Left colon (tissue), 2 donors: ENCODE measurements around the gene TOR1AIP2. TPM values are rescaled to one million over a fixed set of nuclear protein-coding genes. Genes with fewer than 3 reads are reported as not detected.
"Not testable (repeated sequence)": the region's sequence is repeated elsewhere in the genome, so short reads cannot be mapped to it uniquely, and the experiment has no call there.

ENCODE experiments used
- ATAC-seq: fragments of 200-7000 bp; cut with Tn5 transposase; one replicate; pipeline ENCODE4 v1.9.1; 2020; ENCODE audit warnings: mild to moderate bottlenecking, moderate library complexity
- DNase-seq, 2 donors: peaks; one replicate each; pipeline ENCODE4 v3.0.0-alpha.2; 2020
- intact Hi-C, 2 donors: fragments of 100-400 bp; cut with DNase I in 1 of 2; cut with micrococcal nuclease in 1 of 2; formaldehyde crosslinking; loops; one replicate each; pipeline versions ENCODE4 v1.11.2 to v1.14.0; 2022; cut with DNase I, micrococcal nuclease
- total RNA-seq, 2 donors: library from RNA; stranded (reverse); fragmentation: NEBNext Ultra II Directional; extraction: Animal tissue kit (Norgen Biotek cat#: 25700); gene quantifications; one replicate each; pipeline ENCODE4 v1.2.1, GENCODE V29; 2021
- donor health status: DM: no; HTN: no; CAD: no.
- donor health status: DM: yes; HTN: yes; CAD: no.

Gene TOR1AIP2
- total RNA-seq, 2 donors from 2014 or later, result 65.0 to 87.8 TPM

GRCh38 chr1:179881642-179882252 lies 4.1 kb upstream of the TOR1AIP2 start:
- no peak for ATAC-seq
- intact Hi-C loops, result no loop called here
- peak in 1 of 2 donors; percentile 90 for DNase-seq

DNA sequence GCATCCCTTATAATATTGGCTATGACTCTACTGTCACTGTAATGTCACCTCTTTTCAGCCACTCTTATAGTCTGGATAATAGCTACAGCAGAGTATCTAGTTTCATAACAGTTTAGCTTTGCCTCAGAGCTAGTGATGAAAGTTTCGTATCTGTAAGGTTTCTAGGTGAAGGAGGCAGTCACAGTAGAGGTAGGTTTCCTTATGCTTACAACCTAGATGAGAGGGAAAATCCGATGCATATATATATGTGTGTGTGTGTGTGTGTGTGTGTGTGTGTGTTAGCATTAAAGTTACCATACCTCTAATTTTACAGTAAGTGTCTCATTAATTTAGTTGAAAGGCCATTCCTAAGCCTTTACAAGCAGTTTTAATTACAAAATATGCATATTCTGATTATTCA lies 2.2 kb upstream of the TOR1AIP2 start:
- intact Hi-C loops, result no loop called here
- ATAC-seq, result no peak
- no peak for DNase-seq

- ATAC-seq (peak; percentile 25), DNase-seq (no peak)
- intact Hi-C loops, result no loop called here
Measured at GRCh38 chr1:179876300-179876715, 1.3 kb downstream of the TOR1AIP2 start.

GRCh38 chr1:179875596-179876299 lies 1.9 kb downstream of the TOR1AIP2 start:
- DNase-seq (no peak), ATAC-seq (no peak)
- intact Hi-C loops, result no loop called here

- intact Hi-C loops, result no loop called here
- peak; percentile 27 for ATAC-seq
- DNase-seq, result no peak
Measured at GRCh38 chr1:179873438-179873851, 4.2 kb downstream of the TOR1AIP2 start.

DNA sequence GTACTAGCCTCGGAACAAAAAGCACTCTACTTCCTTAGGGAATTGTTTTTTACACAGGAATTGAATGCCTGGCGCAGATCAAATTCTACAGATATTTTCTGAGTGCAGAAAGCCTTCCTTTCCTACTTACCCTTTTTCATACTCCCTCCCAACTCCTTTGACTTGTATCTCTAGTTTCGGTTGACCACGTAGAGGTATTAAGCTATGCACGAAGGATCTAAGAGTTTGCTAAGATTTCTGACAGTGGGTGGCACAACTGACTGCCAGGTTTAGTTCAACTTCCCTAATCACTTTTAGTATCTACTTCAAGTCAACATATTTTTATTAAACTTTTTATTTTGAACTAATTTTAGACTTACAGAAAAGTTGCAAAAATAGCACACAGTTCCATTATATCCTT lies 5.0 kb downstream of the TOR1AIP2 start:
- DNase-seq (no peak), ATAC-seq (no peak)
- intact Hi-C loops, result no loop called here

DNA sequence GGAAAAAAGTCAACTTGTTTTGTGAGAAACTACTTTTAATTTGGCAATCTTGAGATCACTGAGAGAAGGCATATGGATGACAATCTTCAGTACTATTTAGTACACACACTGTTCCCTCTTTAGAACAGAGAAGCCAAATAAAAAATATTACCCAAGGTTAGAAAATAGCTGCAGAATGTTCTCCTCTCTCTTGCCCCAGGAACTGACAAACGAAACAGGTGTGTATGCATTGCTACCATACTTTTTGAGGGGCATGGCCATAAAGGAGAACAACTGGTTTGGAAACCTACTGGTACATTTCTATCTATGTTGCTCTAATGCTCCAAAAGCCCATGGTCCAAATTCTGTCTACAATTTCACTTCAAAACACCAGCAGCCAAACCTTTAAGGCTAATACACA lies 5.7 kb downstream of the TOR1AIP2 start:
- DNase-seq (no peak), ATAC-seq (no peak)
- intact Hi-C loops, result no loop called here

GRCh38 chr1:179870870-179871269 lies 6.7 kb downstream of the TOR1AIP2 start:
- DNase-seq, result no peak
- intact Hi-C loops, result no loop called here
- ATAC-seq, result no peak

DNA sequence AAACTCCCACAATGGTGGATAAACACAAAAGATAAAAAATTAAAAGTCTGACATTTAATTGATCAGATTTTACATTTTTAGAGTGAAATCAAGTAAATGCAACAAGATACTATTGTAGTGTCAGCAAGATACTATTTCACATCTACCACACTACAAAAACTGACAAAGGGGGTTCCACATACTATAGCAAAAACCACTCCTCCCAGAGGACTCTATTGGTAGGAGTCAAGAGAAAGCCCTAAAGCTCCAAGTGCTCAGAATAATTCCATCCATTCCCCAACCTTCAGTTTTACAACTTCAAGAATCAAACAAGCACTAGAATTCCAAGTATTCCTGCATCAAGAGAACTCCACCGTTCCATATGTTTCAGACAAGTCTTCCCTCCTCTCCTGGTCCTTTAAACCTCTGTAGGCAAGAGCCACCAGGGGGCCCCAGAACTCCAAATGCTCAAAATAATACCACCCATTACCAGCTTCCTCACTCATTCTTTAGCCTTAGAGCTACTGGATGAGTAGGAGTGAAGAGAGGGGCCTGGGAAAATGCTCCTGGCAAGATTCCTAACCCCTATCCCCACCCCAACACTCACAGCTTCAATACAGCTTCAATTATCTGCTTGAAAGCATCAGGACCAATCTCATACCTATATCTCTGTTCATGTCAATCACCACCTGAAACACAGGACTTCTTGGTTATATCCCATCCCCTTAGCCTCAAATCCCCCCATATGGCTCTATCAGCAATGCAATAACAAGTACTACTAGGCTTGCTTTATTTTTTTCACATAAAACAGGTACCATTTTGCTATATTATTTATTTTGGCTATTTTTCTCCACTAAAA lies 9.9 kb downstream of the TOR1AIP2 start:
- peak in 1 of 2 donors; percentile 71 for DNase-seq
- intact Hi-C loops, result loop anchor here in 1 of 2 donors (5.0 kb wide), 1 partner anchor 310 kb away; no protein-coding TSS in a partner anchor
- ATAC-seq, result peak; percentile 85

GRCh38 chr1:179866616-179867015 lies 11.0 kb downstream of the TOR1AIP2 start:
- DNase-seq (no peak), ATAC-seq (no peak)
- intact Hi-C loops, result loop anchor here in 1 of 2 donors (5.0 kb wide), 1 partner anchor 311 kb away; no protein-coding TSS in a partner anchor

DNA sequence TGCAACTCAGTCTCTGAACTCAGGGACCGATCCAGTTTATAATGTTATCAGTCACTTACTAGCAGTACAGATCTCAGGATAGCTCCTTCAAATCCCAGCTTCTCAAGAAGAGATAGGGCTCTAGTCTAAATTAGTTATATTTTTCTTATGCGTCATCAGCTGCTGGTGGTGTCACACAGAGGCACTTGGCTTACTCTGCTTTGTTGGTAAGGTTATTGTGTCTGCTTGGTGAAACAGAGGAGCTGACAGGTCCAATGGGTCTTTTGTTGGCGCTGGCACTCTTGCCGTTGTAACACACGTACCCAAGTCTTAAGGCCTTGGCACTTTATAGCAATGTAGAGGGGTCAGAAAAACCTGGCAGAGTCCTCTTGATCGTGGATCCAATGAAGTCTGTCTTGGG lies 12.2 kb downstream of the TOR1AIP2 start:
- DNase-seq (no peak), ATAC-seq (no peak)
- intact Hi-C loops, result loop anchor here in 1 of 2 donors (5.0 kb wide), 1 partner anchor 312 kb away; no protein-coding TSS in a partner anchor

DNA sequence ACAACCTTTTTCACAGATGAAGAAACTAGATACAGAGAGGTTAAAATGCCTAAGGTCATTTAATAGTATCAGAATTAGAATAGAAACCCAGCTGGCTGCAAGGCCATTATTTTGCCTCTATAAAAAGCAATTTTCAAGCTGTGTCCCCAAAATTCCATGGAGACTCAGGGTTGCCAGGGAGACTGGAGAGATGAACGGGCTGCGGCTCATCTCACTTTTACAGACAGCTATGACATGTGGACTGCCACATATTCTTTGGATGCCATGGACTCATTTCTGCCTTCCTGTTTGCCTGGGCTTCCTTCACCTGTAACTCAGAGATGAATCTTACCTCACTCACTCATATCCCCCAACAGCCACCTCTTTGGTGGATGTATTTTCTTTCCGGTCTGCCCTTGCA lies 17.0 kb downstream of the TOR1AIP2 start:
- intact Hi-C loops, result no loop called here
- DNase-seq, result no peak
- ATAC-seq, result no peak

- ATAC-seq (no peak), DNase-seq (no peak)
- intact Hi-C loops, result no loop called here
Measured at GRCh38 chr1:179857009-179857408, 20.6 kb downstream of the TOR1AIP2 start.

GRCh38 chr1:179856296-179856695 lies 21.3 kb downstream of the TOR1AIP2 start:
- ATAC-seq (no peak), DNase-seq (no peak)
- intact Hi-C loops, result no loop called here

DNA sequence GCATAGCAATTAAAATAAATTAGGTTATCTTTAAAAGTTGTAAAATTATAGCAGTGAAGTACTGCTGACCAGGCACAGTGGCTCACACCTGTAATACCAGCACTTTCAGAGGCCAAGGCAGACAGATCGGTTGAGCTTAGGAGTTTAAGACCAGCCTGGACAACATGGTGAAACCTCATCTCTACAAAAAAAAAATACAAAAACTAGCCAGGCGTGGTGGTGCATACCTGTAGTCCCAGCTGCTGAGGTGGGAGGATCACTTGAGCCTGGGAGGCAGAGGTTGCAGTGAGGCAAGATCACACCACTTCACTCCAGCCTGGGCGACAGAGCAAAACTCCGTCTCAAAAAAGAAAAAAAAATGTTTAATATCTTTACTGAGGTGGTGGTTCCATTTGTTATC lies 21.8 kb downstream of the TOR1AIP2 start:
- ATAC-seq, intact Hi-C loops, DNase-seq: not testable (repeated sequence)

DNA sequence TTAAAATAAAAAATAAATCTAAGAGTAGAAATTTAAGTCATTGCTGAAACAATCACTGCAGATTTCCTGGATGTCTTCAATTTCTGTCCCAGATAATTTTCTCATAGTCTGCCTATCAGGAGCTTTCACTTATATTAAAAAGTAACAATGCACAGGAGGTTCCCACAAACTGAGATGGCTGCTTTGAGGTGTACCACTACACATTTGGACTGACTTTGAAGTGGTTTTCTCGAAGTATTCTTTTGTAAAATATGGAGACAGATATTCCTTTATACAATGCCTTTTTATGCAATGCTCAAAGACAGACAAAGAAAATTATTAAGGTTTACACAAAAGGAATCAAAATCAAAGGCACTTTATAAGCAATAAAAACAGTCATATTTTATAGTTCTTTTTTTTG lies 24.5 kb downstream of the TOR1AIP2 start:
- ATAC-seq, result no peak

DNA sequence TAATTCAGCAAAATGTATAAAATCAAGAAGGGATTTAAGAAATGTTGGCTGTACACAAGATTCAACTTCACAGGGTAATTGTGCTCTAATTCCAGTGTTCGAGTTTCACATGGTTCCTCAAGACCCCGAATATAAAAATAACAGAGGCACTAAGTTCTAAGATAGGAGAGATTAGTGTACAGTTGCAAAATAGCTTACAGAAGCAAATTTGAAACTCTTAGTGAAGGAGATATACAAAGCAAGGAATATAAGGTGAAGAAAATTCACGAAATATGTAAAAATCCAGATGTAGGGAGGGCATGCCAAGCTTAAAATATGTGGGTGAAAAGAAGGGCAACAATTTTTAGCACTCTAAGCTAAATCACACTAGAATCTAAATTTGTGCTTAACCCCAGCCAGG lies 29.4 kb downstream of the TOR1AIP2 start:
- no peak for ATAC-seq
- DNase-seq, result no peak
- intact Hi-C loops, result no loop called here

More for the DNA sequence above, 24.5 kb downstream of the TOR1AIP2 start:
- intact Hi-C loops, result no loop called here
- DNase-seq, result no peak

DNA sequence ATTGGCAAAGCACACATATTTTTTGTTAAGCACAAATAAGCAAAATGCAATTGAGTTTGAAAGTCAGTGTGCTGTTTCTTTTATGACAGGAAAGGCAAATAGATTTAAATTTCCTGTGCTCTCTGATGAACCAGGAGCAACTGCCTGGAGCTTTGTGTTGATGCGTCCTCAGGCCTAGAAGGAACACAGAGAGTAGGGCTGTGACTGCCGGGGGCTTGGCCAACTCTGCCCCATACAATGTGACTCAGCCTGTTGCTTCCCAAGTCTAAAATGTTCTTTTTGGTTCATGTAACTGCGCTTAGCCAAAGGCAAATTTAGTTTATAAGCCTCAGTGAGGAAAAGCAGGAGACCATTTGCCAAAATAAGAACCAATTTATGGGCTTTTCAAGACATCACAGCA lies 37.5 kb downstream of the TOR1AIP2 start:
- intact Hi-C loops, result no loop called here
- no peak for DNase-seq
- ATAC-seq, result no peak

GRCh38 chr1:179836686-179837445 lies 40.7 kb downstream of the TOR1AIP2 start:
- DNase-seq, intact Hi-C loops, ATAC-seq: not testable (repeated sequence)
